GM18517 (cell line): ENCODE results near the gene FBN1.

Experiments used
- ATAC-seq: cut with Tn5 transposase; IDR thresholded peaks from one replicate; pipeline ENCODE4 v1.9.1; 2021; ENCODE audit warnings: mild to moderate bottlenecking, moderate library complexity; ENCODE audit not compliant: unreplicated experiment

The FBN1 gene

GRCh38 chr15:48558226-48558625 is 87.3 kb downstream of the FBN1 start:
- no peak for ATAC-seq

- ATAC-seq: no peak
These were observed 88.2 kb downstream of the FBN1 start for GRCh38 chr15:48557335-48557734.

DNA sequence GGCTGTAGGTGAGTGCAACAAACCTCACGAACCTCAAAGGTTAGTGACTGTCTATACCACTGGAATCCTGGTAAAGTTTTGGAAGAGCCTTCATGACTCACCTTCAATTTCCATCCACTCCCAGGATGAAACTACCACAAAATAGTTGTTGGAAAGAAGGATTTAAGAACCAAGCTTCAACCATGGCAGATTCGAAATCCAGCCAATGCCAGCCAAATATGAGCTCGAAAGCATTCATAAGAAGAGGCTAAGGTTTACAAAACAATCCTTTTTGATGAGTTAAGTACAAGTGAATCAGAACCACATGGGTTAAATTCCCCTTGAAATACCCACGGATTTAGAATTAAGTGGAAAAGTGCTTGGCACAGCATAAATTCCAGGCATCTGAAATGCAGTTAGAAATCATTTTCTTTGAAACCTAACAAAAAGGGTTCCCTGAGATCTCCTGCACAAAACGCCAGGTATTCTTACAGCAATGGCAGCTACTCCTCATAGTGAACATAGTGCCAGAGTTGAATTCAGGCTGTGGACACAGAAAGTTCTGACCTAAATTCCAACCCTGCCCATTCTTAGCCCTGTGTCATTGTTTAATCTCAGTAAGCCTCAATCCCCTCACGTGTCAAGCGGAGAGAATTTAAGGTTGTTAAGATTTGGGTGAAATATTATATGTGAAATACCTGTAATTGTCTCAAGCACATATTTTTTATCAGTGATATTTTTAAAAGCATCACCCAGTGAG is 89.2 kb downstream of the FBN1 start:
- ATAC-seq: no peak

DNA sequence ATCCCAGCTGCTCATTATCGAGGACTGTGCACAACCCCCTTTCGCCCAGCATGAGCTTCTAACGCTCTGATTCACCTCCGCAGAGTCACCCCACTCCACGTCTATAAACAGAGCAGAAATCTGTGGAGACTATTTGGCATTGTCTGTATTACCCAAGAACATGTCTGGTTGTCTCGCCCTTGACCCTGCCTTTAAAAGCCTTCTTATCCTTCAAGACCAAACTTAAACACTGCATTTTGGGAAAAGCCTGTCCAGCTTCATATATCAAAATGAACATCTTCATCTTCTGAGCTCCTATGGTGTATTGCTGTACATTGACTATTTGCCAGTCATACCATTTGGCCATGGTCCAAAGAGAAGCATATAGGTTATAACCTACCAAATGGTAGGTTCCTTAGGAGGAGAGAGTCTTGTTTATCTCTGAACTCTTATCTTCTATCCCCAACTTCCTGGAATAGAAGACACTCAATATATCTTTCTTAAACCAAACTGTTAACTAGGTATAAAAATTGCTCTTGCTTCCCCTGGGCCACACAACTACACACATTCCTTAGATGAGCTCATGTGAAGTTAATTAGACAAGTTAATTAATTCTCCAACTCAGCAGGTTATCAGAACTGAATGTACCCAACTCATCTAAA is 90.1 kb downstream of the FBN1 start:
- ATAC-seq: no peak

DNA sequence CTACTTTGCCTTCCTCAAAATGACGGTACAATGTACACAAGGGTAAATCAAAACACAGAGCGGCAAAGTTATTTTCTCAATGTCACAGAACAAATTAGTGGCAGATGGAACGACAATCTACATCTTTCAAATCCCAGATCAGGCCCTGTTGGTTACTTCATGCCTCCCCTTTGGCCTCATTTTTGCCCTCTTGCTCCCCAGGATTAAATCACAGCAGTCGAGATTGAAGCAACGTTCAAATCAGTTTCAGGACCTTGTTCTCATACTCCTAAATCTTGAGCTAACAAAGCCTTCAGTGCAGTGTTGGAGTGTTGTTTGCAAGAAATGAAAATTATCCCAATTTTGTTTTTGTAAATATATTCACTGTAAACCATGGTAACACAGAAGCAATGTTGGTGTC is 91.4 kb downstream of the FBN1 start:
- ATAC-seq: no peak

DNA sequence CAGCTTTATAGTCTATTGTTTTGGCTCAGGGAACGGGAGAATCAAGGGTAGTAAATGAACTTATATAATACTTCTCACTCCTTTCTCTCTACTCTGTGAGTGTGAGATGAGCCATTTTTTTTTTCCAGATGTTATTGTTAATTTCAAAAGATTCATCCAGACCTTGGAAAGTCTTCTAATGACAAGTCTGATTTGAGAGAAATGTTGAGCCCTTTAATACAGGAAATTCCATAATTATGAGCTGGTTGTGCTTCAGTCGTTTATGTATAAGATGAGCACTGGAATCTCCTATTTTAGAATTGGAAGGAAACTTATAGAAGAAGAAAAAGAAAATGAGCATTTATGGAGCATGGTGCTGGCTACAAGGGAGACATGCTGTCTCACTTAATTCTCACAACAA is 92.0 kb downstream of the FBN1 start:
- no peak for ATAC-seq

GRCh38 chr15:48550822-48551525 is 94.5 kb downstream of the FBN1 start:
- ATAC-seq: no peak

GRCh38 chr15:48548455-48548854 is 97.1 kb downstream of the FBN1 start:
- ATAC-seq: no peak

GRCh38 chr15:48547286-48547685 is 98.2 kb downstream of the FBN1 start:
- ATAC-seq: no peak

- ATAC-seq: no peak
These were observed 99.2 kb downstream of the FBN1 start for GRCh38 chr15:48546296-48546695.

DNA sequence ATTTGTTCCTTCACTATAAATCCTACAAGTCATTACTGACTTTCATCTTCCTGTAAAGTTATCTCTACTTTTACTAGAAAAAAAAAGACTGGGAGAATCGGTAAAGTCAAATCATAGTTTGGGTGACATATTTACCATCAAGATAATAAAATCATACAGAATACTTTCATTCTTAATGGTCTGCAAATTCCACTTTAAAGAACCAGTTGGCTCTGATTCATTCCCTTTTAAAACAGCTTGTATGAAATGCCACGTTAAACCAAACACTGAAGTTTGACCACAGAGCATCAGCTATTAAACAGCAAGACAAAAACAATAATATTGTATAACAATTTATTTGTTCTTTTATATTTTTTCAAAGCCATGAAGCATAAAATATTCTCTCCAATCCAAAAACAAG is 100.7 kb downstream of the FBN1 start:
- ATAC-seq: no peak

- peak; percentile 81 for ATAC-seq
These were observed 103.9 kb downstream of the FBN1 start for GRCh38 chr15:48541341-48542278.

DNA sequence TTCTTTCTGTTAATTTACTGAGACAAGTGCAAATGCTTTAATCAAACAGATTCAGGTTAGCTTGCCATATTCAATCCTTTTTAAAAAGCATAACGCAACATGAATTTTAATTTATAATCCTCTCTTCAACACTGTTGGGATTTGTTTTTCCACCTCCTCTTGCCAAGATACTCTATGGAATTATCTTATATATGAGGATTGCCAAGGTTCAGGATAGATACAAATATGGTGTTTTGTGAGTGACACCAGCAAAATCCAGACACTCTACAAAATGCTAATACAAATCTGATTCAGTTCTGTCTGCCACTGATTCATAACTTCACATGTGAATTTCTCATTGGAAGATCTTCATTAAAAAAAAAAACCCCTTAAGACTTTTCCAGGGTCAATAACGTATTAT is 104.8 kb downstream of the FBN1 start:
- no peak for ATAC-seq

DNA sequence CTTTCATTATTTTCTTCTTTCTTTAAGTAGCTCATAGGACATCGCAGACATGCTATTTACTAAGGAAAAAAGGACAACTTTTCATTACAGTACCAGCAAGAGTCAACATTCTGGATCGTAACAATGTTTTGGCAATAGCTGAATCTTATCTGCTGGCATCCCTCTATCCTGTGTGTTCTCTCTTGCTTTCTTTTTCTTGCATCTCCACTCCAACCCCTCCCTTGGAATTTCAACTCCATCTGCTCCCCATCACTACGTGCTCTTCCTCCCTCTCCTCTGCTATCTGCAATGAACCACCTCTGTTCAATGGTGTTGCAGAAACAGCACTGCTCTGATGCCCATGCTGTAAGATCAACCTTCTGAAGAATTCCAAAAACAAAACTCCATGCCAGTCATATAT is 106.6 kb downstream of the FBN1 start:
- no peak for ATAC-seq

GRCh38 chr15:48537271-48538113 is 108.0 kb downstream of the FBN1 start:
- ATAC-seq: no peak

- ATAC-seq: no peak
These were observed 108.8 kb downstream of the FBN1 start for GRCh38 chr15:48536681-48537091.

DNA sequence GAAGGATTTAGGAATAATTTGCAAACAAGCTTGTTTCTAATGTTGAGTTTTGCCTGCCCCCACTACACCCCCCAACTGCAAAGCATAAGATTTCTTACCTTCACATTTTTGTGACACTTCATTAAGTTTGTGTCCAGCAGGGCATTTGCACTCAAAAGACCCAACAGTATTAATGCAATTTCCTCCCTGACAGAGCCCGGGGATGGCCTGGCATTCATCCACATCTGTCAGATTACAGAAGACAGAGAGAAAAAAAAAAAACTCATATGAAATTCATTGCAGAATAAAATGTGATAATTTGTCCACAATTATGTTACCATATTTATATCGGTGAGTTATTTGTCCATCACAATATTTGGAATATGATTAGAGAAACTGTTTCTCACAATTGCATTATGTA is 111.5 kb downstream of the FBN1 start:
- ATAC-seq: no peak

DNA sequence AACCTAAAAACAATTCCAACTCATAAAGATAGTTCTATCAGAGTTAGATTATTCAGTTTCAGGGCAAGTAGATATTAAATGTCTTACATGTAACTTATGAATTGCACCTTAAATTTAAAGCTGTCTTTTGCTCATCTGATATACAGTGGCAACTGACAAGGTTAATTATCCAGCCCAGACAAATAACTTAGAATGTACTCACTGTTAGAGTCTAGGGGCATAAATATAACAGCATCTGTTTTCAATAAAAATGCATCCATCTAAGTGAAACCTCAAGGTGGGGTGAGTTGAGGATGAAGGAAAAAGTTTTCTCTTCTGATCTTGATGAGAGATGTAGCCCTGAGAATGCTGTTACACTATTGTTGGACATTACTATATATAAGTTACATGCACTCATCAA is 112.6 kb downstream of the FBN1 start:
- ATAC-seq: no peak

DNA sequence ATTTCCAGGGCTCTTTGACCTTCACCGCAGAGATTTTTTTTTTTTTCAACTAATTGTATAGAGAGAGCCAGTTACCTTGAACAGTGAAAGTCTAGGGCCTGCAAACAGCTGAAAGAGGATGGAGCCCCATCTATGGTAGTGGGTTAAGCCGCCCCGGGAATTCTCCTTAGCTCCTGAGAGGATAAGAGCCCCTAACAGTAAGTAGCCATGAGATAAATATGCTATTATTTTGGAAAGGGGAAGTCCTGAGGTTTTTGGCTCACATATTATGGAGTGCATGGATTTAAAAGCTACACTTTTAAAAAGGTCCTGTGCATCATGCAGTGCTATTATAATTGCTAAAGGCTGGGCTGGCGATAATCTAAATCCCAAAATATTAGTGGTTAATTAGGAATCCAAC is 115.0 kb downstream of the FBN1 start:
- ATAC-seq: no peak

GRCh38 chr15:48528921-48529320 is 116.6 kb downstream of the FBN1 start:
- ATAC-seq: no peak
